HepG2 (cell line): ENCODE data around the gene MBL2. TPM values are rescaled to one million over a fixed set of nuclear protein-coding genes. Genes with fewer than 3 reads are reported as not detected.
A peak's percentile ranks its signal among the peaks of the same experiment; 100 is the strongest.

Experiments
- ERF ChIP-seq: IDR thresholded peaks from 2 replicates; pipeline ENCODE4 v1.6.1; 2018; ENCODE audit warnings: missing biosample characterization, missing genetic modification reagents
- GFI1 ChIP-seq: sonication (generic); formaldehyde crosslinking; IDR thresholded peaks from 2 replicates; pipeline ENCODE4 v1.5.0; 2020; ENCODE audit warnings: missing genetic modification reagents, mild to moderate bottlenecking, borderline replicate concordance
- HMG20B ChIP-seq: conservative IDR thresholded peaks from 2 replicates; pipeline ENCODE4 v1.6.1; 2016; ENCODE audit warnings: missing genetic modification reagents, missing compliant biosample characterization
- KLF6 ChIP-seq: IDR thresholded peaks from 2 replicates; pipeline ENCODE4 v1.8.0; 2016; ENCODE audit warnings: missing biosample characterization, missing genetic modification reagents
- KMT2B ChIP-seq: IDR thresholded peaks from 2 replicates; pipeline ENCODE4 v1.6.1; 2016; ENCODE audit warnings: missing genetic modification reagents, missing compliant biosample characterization
- MED1 ChIP-seq: sonication (generic); formaldehyde crosslinking; IDR thresholded peaks from 2 replicates; pipeline ENCODE4 v1.4.0; 2020; ENCODE audit warnings: missing genetic modification reagents
- RBM22 ChIP-seq: fragments of 200-400 bp; formaldehyde crosslinking; optimal IDR thresholded peaks from 2 replicates; pipeline ENCODE3; 2017; ENCODE audit warnings: mild to moderate bottlenecking, low read length, moderate library complexity
- ZBTB1 ChIP-seq: sonication (generic); formaldehyde crosslinking; IDR thresholded peaks from 2 replicates; pipeline ENCODE4 v1.4.0; 2020; ENCODE audit warnings: missing genetic modification reagents, borderline replicate concordance
- ZBTB14 ChIP-seq: sonication (generic); formaldehyde crosslinking; IDR thresholded peaks from 2 replicates; pipeline ENCODE4 v1.4.0; 2020; ENCODE audit warnings: missing genetic modification reagents
- ZFP37 ChIP-seq: sonication (generic); formaldehyde crosslinking; IDR thresholded peaks from 2 replicates; pipeline ENCODE4 v1.4.0; 2020; ENCODE audit warnings: missing genetic modification reagents, borderline replicate concordance
- ZMYM4 ChIP-seq: sonication (generic); formaldehyde crosslinking; IDR thresholded peaks from 2 replicates; pipeline ENCODE4 v1.8.1; 2023; ENCODE audit warnings: mild to moderate bottlenecking, missing genetic modification reagents
- ZNF17 ChIP-seq: sonication (generic); formaldehyde crosslinking; IDR thresholded peaks from 2 replicates; pipeline ENCODE4 v1.5.0; 2020; ENCODE audit warnings: mild to moderate bottlenecking, missing genetic modification reagents
- ZNF460 ChIP-seq: sonication (generic); formaldehyde crosslinking; IDR thresholded peaks from 2 replicates; pipeline ENCODE4 v1.5.1; 2020; ENCODE audit warnings: missing genetic modification reagents, mild to moderate bottlenecking, borderline replicate concordance
- ZNF549 ChIP-seq: sonication (generic); formaldehyde crosslinking; IDR thresholded peaks from 2 replicates; pipeline ENCODE4 v1.5.0; 2020; ENCODE audit warnings: missing genetic modification reagents
- ZNF615 ChIP-seq: sonication (generic); formaldehyde crosslinking; IDR thresholded peaks from 2 replicates; pipeline ENCODE4 v1.5.0; 2020; ENCODE audit warnings: mild to moderate bottlenecking, missing genetic modification reagents, borderline replicate concordance
- ZNF772 ChIP-seq: sonication (generic); formaldehyde crosslinking; IDR thresholded peaks from 2 replicates; pipeline ENCODE4 v1.5.0; 2020; ENCODE audit warnings: mild to moderate bottlenecking, missing genetic modification reagents
- ZNF780A ChIP-seq: sonication (generic); formaldehyde crosslinking; IDR thresholded peaks from 2 replicates; pipeline ENCODE4 v1.8.0; 2022; ENCODE audit warnings: mild to moderate bottlenecking, missing genetic modification reagents, moderate library complexity
- ZSCAN21 ChIP-seq: sonication (generic); formaldehyde crosslinking; IDR thresholded peaks from 2 replicates; pipeline ENCODE4 v1.8.0; 2022; ENCODE audit warnings: mild to moderate bottlenecking, missing genetic modification reagents, moderate library complexity, borderline replicate concordance
- polyA plus RNA-seq, 8 experiments: library from polyadenylated mRNA; depleted of rRNA in 3 of 8; stranded (reverse) in 7 of 8; unstranded in 1 of 8; fragments of >200 nt; fragmentation: Illumina TruSeq in 4 of 8; extraction: Trizol in 4 of 8; gene quantifications; 2 replicates each; pipeline versions ENCODE4 v1.2.1 to v1.2.3, GENCODE V29; 2011 to 2016; ENCODE audit warnings: low read depth in 4 of 8, missing spikeins in 1 of 8, mixed read lengths in 1 of 8; ENCODE audit not compliant: insufficient read depth in 1 of 8
- total RNA-seq, 5 experiments: library from RNA; depleted of rRNA; stranded (reverse); fragments of >200 nt; fragmentation: Illumina TruSeq; extraction: Trizol; gene quantifications; 2 replicates each; pipeline ENCODE4 v1.2.3, GENCODE V29; 2016; ENCODE audit warnings: low read depth in 1 of 5
- TF ChIP-seq, protein P1 (sequence below): sonication (generic); formaldehyde crosslinking; IDR thresholded peaks from 2 replicates; pipeline ENCODE4 v1.4.0; 2020; ENCODE audit warnings: mild to moderate bottlenecking, missing genetic modification reagents
- TF ChIP-seq, protein P2 (sequence below): sonication (generic); formaldehyde crosslinking; IDR thresholded peaks from 2 replicates; pipeline ENCODE4 v1.5.1; 2020; ENCODE audit warnings: missing genetic modification reagents, mild to moderate bottlenecking, borderline replicate concordance
- TF ChIP-seq, protein P3 (sequence below): sonication (generic); formaldehyde crosslinking; IDR thresholded peaks from 2 replicates; pipeline ENCODE4 v1.5.0; 2020; ENCODE audit warnings: mild to moderate bottlenecking, missing genetic modification reagents, borderline replicate concordance

The MBL2 gene
- total and polyA plus RNA-seq, 2 of the 13 experiments (the other 11 are each of a cell fraction or from before 2014, with no cell fraction given), result 9.6 to 16.2 TPM

DNA sequence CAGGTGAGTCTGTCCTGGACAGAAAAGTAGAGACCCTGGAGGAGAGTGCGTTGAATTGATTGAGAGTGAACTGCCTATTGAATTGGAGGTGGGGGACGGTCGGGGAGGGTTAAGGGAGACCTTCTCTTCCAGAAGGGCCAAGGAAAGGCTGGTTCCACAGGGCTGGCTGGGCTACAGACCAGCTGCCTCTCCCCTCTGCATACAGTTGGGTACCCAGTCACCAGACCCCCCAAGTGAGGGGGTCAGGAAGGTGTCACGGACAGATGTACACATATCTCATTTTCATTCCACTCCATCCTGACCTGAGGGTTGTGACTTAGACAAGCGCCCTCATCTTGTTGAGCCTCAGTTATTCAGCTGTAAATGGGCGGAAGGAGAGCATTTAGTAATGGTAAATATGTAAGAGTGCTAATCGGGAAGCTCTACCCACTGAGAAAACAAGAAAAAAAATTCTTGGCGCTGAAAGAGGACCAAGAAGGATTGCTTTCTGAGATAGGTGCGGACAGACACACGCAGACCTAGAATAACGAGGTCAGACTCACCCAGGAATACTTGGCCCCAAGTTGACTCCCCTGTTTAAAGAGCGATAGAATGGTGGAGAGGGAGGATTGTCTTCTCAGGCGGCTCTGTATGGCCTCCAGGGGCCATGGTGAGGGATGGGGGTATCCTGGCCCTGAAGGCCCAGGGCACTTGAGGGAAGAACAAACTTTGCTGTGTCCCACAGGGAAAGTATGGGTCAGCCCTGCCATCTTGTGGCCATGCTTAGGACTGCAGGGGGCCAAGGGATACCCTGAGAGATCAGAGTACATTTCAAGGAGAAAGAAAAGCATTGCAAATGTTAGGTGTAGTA is 7.2 kb upstream of the MBL2 start (continued):
- TF ChIP-seq, protein P1, sequence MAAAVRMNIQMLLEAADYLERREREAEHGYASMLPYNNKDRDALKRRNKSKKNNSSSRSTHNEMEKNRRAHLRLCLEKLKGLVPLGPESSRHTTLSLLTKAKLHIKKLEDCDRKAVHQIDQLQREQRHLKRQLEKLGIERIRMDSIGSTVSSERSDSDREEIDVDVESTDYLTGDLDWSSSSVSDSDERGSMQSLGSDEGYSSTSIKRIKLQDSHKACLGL (CRISPR knock-in tag), result no peak
- TF ChIP-seq ERF (CRISPR knock-in tag) (peak; percentile 55; the same call in 1 of the 2 replicates), KLF6 (CRISPR knock-in tag) (no peak), RBM22 (no peak), ZFP37 (CRISPR knock-in tag) (no peak), ZNF17 (CRISPR knock-in tag) (no peak), ZNF615 (CRISPR knock-in tag) (no peak), ZBTB1 (CRISPR knock-in tag) (no peak), ZMYM4 (CRISPR knock-in tag) (peak; percentile 35; the same call in 1 of the 2 replicates), ZNF780A (no peak), ZNF549 (CRISPR knock-in tag) (no peak), ZNF460 (CRISPR knock-in tag) (no peak), HMG20B (CRISPR knock-in tag) (no peak), ZSCAN21 (no peak), KMT2B (CRISPR knock-in tag) (no peak), ZBTB14 (CRISPR knock-in tag) (no peak), ZNF772 (CRISPR knock-in tag) (no peak), MED1 (CRISPR knock-in tag) (0 out of 2 replicates have a peak, but pooled peaks have one; percentile 15), GFI1 (CRISPR knock-in tag) (no peak)
- TF ChIP-seq, protein P2, sequence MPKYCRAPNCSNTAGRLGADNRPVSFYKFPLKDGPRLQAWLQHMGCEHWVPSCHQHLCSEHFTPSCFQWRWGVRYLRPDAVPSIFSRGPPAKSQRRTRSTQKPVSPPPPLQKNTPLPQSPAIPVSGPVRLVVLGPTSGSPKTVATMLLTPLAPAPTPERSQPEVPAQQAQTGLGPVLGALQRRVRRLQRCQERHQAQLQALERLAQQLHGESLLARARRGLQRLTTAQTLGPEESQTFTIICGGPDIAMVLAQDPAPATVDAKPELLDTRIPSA (CRISPR knock-in tag), result no peak
- TF ChIP-seq, protein P3, sequence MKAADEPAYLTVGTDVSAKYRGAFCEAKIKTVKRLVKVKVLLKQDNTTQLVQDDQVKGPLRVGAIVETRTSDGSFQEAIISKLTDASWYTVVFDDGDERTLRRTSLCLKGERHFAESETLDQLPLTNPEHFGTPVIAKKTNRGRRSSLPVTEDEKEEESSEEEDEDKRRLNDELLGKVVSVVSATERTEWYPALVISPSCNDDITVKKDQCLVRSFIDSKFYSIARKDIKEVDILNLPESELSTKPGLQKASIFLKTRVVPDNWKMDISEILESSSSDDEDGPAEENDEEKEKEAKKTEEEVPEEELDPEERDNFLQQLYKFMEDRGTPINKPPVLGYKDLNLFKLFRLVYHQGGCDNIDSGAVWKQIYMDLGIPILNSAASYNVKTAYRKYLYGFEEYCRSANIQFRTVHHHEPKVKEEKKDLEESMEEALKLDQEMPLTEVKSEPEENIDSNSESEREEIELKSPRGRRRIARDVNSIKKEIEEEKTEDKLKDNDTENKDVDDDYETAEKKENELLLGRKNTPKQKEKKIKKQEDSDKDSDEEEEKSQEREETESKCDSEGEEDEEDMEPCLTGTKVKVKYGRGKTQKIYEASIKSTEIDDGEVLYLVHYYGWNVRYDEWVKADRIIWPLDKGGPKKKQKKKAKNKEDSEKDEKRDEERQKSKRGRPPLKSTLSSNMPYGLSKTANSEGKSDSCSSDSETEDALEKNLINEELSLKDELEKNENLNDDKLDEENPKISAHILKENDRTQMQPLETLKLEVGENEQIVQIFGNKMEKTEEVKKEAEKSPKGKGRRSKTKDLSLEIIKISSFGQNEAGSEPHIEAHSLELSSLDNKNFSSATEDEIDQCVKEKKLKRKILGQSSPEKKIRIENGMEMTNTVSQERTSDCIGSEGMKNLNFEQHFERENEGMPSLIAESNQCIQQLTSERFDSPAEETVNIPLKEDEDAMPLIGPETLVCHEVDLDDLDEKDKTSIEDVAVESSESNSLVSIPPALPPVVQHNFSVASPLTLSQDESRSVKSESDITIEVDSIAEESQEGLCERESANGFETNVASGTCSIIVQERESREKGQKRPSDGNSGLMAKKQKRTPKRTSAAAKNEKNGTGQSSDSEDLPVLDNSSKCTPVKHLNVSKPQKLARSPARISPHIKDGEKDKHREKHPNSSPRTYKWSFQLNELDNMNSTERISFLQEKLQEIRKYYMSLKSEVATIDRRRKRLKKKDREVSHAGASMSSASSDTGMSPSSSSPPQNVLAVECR, result no peak; the same call in 1 of the 2 replicates
